ENCODE data around the gene KIAA0930.

DNA sequence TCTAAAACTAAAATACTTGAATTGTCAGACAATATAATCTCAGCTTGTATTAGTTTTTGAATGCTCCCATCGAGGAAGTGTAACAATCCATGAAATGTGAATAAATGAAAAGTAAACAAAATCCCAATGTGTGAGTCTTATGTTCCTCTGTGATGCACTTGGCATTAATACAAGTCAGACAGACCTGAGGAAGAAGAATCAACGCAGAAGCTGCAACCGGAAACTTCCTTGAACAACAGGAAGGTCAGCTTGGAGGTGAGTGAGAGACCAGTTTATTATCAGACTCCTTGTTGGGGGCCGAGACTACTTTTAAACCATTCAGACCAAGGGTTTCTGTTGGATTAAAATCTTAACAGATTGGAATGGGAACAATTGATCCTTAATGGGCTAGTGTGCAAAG lies 52.8 kb downstream of the KIAA0930 start:
- TF ChIP-seq, protein P1, sequence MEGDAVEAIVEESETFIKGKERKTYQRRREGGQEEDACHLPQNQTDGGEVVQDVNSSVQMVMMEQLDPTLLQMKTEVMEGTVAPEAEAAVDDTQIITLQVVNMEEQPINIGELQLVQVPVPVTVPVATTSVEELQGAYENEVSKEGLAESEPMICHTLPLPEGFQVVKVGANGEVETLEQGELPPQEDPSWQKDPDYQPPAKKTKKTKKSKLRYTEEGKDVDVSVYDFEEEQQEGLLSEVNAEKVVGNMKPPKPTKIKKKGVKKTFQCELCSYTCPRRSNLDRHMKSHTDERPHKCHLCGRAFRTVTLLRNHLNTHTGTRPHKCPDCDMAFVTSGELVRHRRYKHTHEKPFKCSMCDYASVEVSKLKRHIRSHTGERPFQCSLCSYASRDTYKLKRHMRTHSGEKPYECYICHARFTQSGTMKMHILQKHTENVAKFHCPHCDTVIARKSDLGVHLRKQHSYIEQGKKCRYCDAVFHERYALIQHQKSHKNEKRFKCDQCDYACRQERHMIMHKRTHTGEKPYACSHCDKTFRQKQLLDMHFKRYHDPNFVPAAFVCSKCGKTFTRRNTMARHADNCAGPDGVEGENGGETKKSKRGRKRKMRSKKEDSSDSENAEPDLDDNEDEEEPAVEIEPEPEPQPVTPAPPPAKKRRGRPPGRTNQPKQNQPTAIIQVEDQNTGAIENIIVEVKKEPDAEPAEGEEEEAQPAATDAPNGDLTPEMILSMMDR (IDR thresholded peaks at IDR 0.05), result no peak
- TF ChIP-seq POLR2A (IDR thresholded peaks at IDR 0.05), result no peak

All from uterus (tissue), 2 donors.